Gastrocnemius medialis (tissue), 4 donors: ENCODE results near the gene TBC1D22B. TPM values are rescaled to one million over a fixed set of nuclear protein-coding genes. Genes with fewer than 3 reads are reported as not detected.
A peak's percentile ranks its signal among the peaks of the same experiment; 100 is the strongest.

Experiments
- ATAC-seq, 2 donors: fragments of 150-250 bp; one replicate each; pipeline ENCODE4 v1.9.1; 2016
- DNase-seq, 2 donors: peaks; one replicate each; pipeline ENCODE4 v3.0.0-alpha.2; 2019
- H3K27ac ChIP-seq, 4 donors: fragments of 200-600 bp; sonication (generic); 1 replicate in 1 of 4; 2 replicates in 3 of 4; pipeline ENCODE4 v1.5.1; 2016 to 2018; ENCODE audit warnings: mild to moderate bottlenecking in 2 of 4, moderate library complexity in 1 of 4
- H3K27me3 ChIP-seq, 3 donors: fragments of 200-600 bp; sonication (generic) in 2 of 3; 1 replicate in 1 of 3; 2 replicates in 2 of 3; pipeline versions ENCODE4 v1.5.1 to v1.6.0; 2016 to 2019; ENCODE audit warnings: mild to moderate bottlenecking in 1 of 3, moderate library complexity in 1 of 3
- H3K36me3 ChIP-seq, 2 donors: fragments of 200-600 bp; sonication (generic) in 1 of 2; one replicate each; pipeline ENCODE4 v1.5.1; 2017 to 2018
- H3K4me1 ChIP-seq, 2 donors: fragments of 200-600 bp; sonication (generic) in 1 of 2; one replicate each; pipeline ENCODE4 v1.5.1; 2016 to 2017; ENCODE audit warnings: mild to moderate bottlenecking in 2 of 2
- H3K4me3 ChIP-seq, 4 donors: fragments of 200-600 bp; sonication (generic) in 3 of 4; 1 replicate in 1 of 4; 2 replicates in 3 of 4; pipeline ENCODE4 v1.5.1; 2016 to 2019; ENCODE audit warnings: mild to moderate bottlenecking in 2 of 4
- H3K9me3 ChIP-seq, 3 donors: fragments of 200-600 bp; sonication (generic) in 2 of 3; 1 replicate in 1 of 3; 2 replicates in 2 of 3; pipeline ENCODE4 v1.5.1; 2016 to 2019
- CTCF ChIP-seq, 5 experiments: fragments of 450-650 bp in 3 of 5; fragments of 200-600 bp in 2 of 5; sonication (generic) in 2 of 5; IDR thresholded peaks in 4 of 5; conservative IDR thresholded peaks in 1 of 5; 1 replicate in 4 of 5; 2 replicates in 1 of 5; pipeline ENCODE4 v1.5.1; 2016 to 2019; ENCODE audit warnings: antibody characterized with exemption in 5 of 5, mild to moderate bottlenecking in 3 of 5, moderate library complexity in 3 of 5
- POLR2A ChIP-seq, 2 donors: fragments of 450-650 bp; IDR thresholded peaks; one replicate each; pipeline ENCODE4 v1.6.1; 2017; ENCODE audit warnings: antibody characterized with exemption in 2 of 2, mild to moderate bottlenecking in 2 of 2, moderate library complexity in 2 of 2
- in situ Hi-C, 4 donors: fragments of 200-750 bp; cut with MboI; loops; one replicate each; pipeline versions ENCODE4 v1.15.0 to v1.8.0; 2017; ENCODE audit warnings: low sequenced_read_pairs in 4 of 4
- intact Hi-C: fragments of 100-400 bp; cut with DNase I; formaldehyde crosslinking; loops from one replicate; pipeline ENCODE4 v1.15.1; 2023; ENCODE audit warnings: low total_unique reads
- total RNA-seq, 4 donors: library from RNA; depleted of rRNA; stranded (reverse); fragments of >200 nt; gene quantifications; one replicate each; pipeline versions ENCODE4 v1.1.0 to v1.2.3, GENCODE V29; 2016

The TBC1D22B gene
- 10 to 100 TPM in 1 of 4 donors, 1 to 10 TPM in 3; 6.3 to 12.3 (median 7.7) TPM for total RNA-seq

GRCh38 chr6:37257634-37258404 is at the start of gene TBC1D22B, which contains the start of gene TMEM217:
Gene TBC1D22B, plus strand, starts transcription at chr6:37257772. Its CDS starts 146 bp downstream, at chr6:37257918.
Gene TMEM217, minus strand, starts transcription at chr6:37258144. Its CDS starts 39,114 bp downstream, at chr6:37219030.
- in situ Hi-C loops: no loop called here
- no peaks in the 10 kb centered on the region for H3K27me3 ChIP-seq
- H3K36me3 ChIP-seq: no peaks in the 10 kb centered on the region
- intact Hi-C loops: no loop called here
- H3K4me3 ChIP-seq: peak within 1 kb of the TSS; percentile 81 to 98 (median 86)
- DNase-seq (peak; percentile 96 to 97), ATAC-seq (peak; percentile 98)
- peak within 1 kb of the TSS; percentile 87 to 94 (median 92) for H3K27ac ChIP-seq
- H3K4me1 ChIP-seq: peaks cover 29 to 41% of the 10 kb centered on the region in 2 donors
- TF ChIP-seq CTCF (IDR thresholded peaks at IDR 0.05 in 4 of 5, conservative IDR thresholded peaks at IDR 0.05 in 1 of 5) (no peak), POLR2A (IDR thresholded peaks at IDR 0.05) (peak; percentile 71 to 80)
- no peaks in the 10 kb centered on the region for H3K9me3 ChIP-seq

DNA sequence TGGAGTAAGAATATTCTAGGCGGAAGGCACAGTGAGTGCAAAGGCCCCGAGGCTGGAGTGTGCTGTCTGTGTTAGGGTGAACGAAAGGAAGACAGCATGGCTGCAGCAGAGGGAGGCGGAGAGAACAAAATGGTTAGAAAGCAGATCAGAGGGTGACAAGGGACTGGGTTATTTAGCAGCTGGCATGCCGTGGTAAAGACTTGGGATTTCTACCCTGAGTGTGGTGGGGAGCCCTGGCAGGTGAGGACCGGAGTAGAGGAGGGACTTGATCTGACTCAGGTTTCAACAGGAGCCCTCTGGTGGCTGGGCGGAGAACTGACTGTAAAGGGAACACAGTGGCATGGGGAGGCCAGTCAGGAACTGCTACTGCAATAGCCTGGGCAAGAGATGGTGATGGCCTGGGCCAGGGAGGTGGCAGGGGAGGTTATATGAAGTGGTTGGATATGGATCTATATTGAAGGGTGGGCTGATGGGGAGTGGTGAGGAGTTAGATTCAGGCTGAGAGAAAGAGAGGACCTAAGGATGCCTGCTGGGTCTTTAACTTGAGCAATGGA is 49.6 kb upstream of the TBC1D22B start:
- TF ChIP-seq CTCF (IDR thresholded peaks at IDR 0.05 in 4 of 5, conservative IDR thresholded peaks at IDR 0.05 in 1 of 5): peak; percentile 50 to 79 (median 69)
- no peak for TF ChIP-seq POLR2A (IDR thresholded peaks at IDR 0.05)
- ATAC-seq (peak in 1 of 2 donors; percentile 63), DNase-seq (peak; percentile 44 to 72)
- no peaks in the 10 kb centered on the region for H3K36me3 ChIP-seq
- no peak overlapping the region for H3K27ac ChIP-seq
- intact Hi-C loops: no loop called here
- H3K4me3 ChIP-seq: no peak overlapping the region
- in situ Hi-C loops: loop anchor here in 2 of 4 donors (10.0 to 25.0 kb wide), 2 partner anchors 183 to 321 kb away; partner anchors contain the start of gene C6orf89 (in 2 of the 2)
- H3K27me3 ChIP-seq: no peaks in the 10 kb centered on the region
- H3K4me1 ChIP-seq: peaks cover 0 to 7% of the 10 kb centered on the region in 2 donors
- no peaks in the 10 kb centered on the region for H3K9me3 ChIP-seq

- intact Hi-C loops: no loop called here
- Histone ChIP-seq H3K9me3 (no peaks in the 10 kb centered on the region), H3K4me3 (no peak overlapping the region), H3K4me1 (peaks cover 0 to 7% of the 10 kb centered on the region in 2 donors), H3K27me3 (no peaks in the 10 kb centered on the region), H3K36me3 (no peaks in the 10 kb centered on the region), H3K27ac (no peak overlapping the region)
- ATAC-seq (no peak), DNase-seq (no peak)
- in situ Hi-C loops: loop anchor here in 2 of 4 donors (10.0 to 25.0 kb wide), 2 partner anchors 184 to 321 kb away; partner anchors contain the start of gene C6orf89 (in 2 of the 2)
- TF ChIP-seq CTCF (IDR thresholded peaks at IDR 0.05 in 4 of 5, conservative IDR thresholded peaks at IDR 0.05 in 1 of 5) (no peak), POLR2A (IDR thresholded peaks at IDR 0.05) (no peak)
These were observed 48.8 kb upstream of the TBC1D22B start for GRCh38 chr6:37208793-37209192.

- Histone ChIP-seq H3K27me3 (no peaks in the 10 kb centered on the region), H3K4me1 (peaks cover 0 to 7% of the 10 kb centered on the region in 2 donors), H3K9me3 (no peaks in the 10 kb centered on the region), H3K27ac (no peak overlapping the region), H3K4me3 (no peak overlapping the region), H3K36me3 (no peaks in the 10 kb centered on the region)
- TF ChIP-seq POLR2A (IDR thresholded peaks at IDR 0.05): no peak
- no peak for TF ChIP-seq CTCF (IDR thresholded peaks at IDR 0.05 in 4 of 5, conservative IDR thresholded peaks at IDR 0.05 in 1 of 5)
- DNase-seq (no peak), ATAC-seq (no peak)
- in situ Hi-C loops (loop anchor here (10.0 to 25.0 kb wide), 4 partner anchors 185 to 325 kb away; partner anchors contain the start of gene C6orf89 (in 3 of the 4)), intact Hi-C loops (loop anchor here (1.0 to 5.0 kb wide), 7 partner anchors 39 to 442 kb away; partner anchors contain the start of genes C6orf89 and PIM1)
These were observed 47.9 kb upstream of the TBC1D22B start for GRCh38 chr6:37209461-37210205.
